ENCODE measurements around the gene SPDEF. TPM values are rescaled to one million over a fixed set of nuclear protein-coding genes. Genes with fewer than 3 reads are reported as not detected.

SPDEF gene
- total and polyA plus RNA-seq, 2 experiments from 2014 or later = 1.1 TPM; not detected in 1

GRCh38 chr6:34523441-34524206, 32.5 kb downstream of the SPDEF start:
- H3K27me3 ChIP-seq = no peaks in the 10 kb centered on the region
- no peak overlapping the region for H3K4me3 ChIP-seq
- peaks cover 17% of the 10 kb centered on the region for H3K4me1 ChIP-seq (ENCODE audit: low read depth)
- TF ChIP-seq CTCF (IDR thresholded peaks at IDR 0.05; ENCODE audit: low read depth, low read length) = no peak
- no peak overlapping the region for H3K27ac ChIP-seq
- no peak for DNase-seq (ENCODE audit: low read depth in 1 of 2, low spot score in 1 of 2)
- no peaks in the 10 kb centered on the region for H3K9me3 ChIP-seq (ENCODE audit: low read depth)
- no peaks in the 10 kb centered on the region for H3K36me3 ChIP-seq

- peaks cover 17% of the 10 kb centered on the region for H3K4me1 ChIP-seq (ENCODE audit: low read depth)
- H3K27me3 ChIP-seq = no peaks in the 10 kb centered on the region
- DNase-seq (ENCODE audit: low read depth in 1 of 2, low spot score in 1 of 2) = no peak
- no peak overlapping the region for H3K4me3 ChIP-seq
- no peaks in the 10 kb centered on the region for H3K36me3 ChIP-seq
- TF ChIP-seq CTCF (IDR thresholded peaks at IDR 0.05; ENCODE audit: low read depth, low read length) = no peak
- H3K9me3 ChIP-seq (ENCODE audit: low read depth) = no peaks in the 10 kb centered on the region
- no peak overlapping the region for H3K27ac ChIP-seq
Measured at GRCh38 chr6:34522761-34523160, 33.4 kb downstream of the SPDEF start.

- Histone ChIP-seq H3K27ac (no peak overlapping the region), H3K27me3 (no peaks in the 10 kb centered on the region), H3K36me3 (no peaks in the 10 kb centered on the region), H3K4me1 (ENCODE audit: low read depth) (peaks cover 14% of the 10 kb centered on the region), H3K4me3 (no peak overlapping the region), H3K9me3 (ENCODE audit: low read depth) (no peaks in the 10 kb centered on the region)
- TF ChIP-seq CTCF (IDR thresholded peaks at IDR 0.05; ENCODE audit: low read depth, low read length) = no peak
- no peak for DNase-seq (ENCODE audit: low read depth in 1 of 2, low spot score in 1 of 2)
Measured at GRCh38 chr6:34521463-34522285, 34.5 kb downstream of the SPDEF start.

- Histone ChIP-seq H3K9me3 (ENCODE audit: low read depth) (no peaks in the 10 kb centered on the region), H3K27me3 (no peaks in the 10 kb centered on the region), H3K4me3 (no peak overlapping the region), H3K4me1 (ENCODE audit: low read depth) (peaks cover 6% of the 10 kb centered on the region), H3K36me3 (no peaks in the 10 kb centered on the region), H3K27ac (no peak overlapping the region)
- DNase-seq (ENCODE audit: low read depth in 1 of 2, low spot score in 1 of 2) = no peak
- no peak for TF ChIP-seq CTCF (IDR thresholded peaks at IDR 0.05; ENCODE audit: low read depth, low read length)
Measured at GRCh38 chr6:34520645-34521462, 35.3 kb downstream of the SPDEF start.

GRCh38 chr6:34519971-34520644, 36.0 kb downstream of the SPDEF start:
- TF ChIP-seq CTCF (IDR thresholded peaks at IDR 0.05; ENCODE audit: low read depth, low read length) = no peak
- H3K4me3 ChIP-seq = no peak overlapping the region
- no peaks in the 10 kb centered on the region for H3K27me3 ChIP-seq

More at GRCh38 chr6:34519971-34520644, 36.0 kb downstream of the SPDEF start:
- no peak for DNase-seq (ENCODE audit: low read depth in 1 of 2, low spot score in 1 of 2)
- no peaks in the 10 kb centered on the region for H3K9me3 ChIP-seq (ENCODE audit: low read depth)
- no peaks in the 10 kb centered on the region for H3K4me1 ChIP-seq (ENCODE audit: low read depth)
- H3K36me3 ChIP-seq = no peaks in the 10 kb centered on the region
- no peak overlapping the region for H3K27ac ChIP-seq
